MM.1S (cell line): ENCODE data around the gene CD4.

ENCODE experiments used
- DNase-seq: peaks from one replicate; pipeline ENCODE4 v3.0.0-alpha.2; 2015
- H2AFZ ChIP-seq: fragments of 300-600 bp; sonication (generic); 2 replicates; pipeline ENCODE4 v1.6.0; 2016; ENCODE audit warnings: antibody characterized with exemption, low read length
- H3F3A ChIP-seq: fragments of 300-600 bp; sonication (generic); 2 replicates; pipeline ENCODE4 v1.6.1; 2016; ENCODE audit warnings: mild to moderate bottlenecking, antibody characterized with exemption, low read length, moderate library complexity, mixed read lengths; ENCODE audit not compliant: insufficient read depth
- H3K27ac ChIP-seq: fragments of 300-600 bp; sonication (generic); 2 replicates; pipeline ENCODE4 v1.5.1; 2016; ENCODE audit warnings: mild to moderate bottlenecking, low read length
- H3K27me3 ChIP-seq: fragments of 300-600 bp; sonication (generic); replicated peaks from 2 replicates; pipeline ENCODE4 v1.6.0; 2016; ENCODE audit warnings: low read length; ENCODE audit not compliant: insufficient read depth
- H3K36me3 ChIP-seq: fragments of 300-600 bp; sonication (generic); replicated peaks from 2 replicates; pipeline ENCODE4 v1.6.1; 2016; ENCODE audit warnings: mild to moderate bottlenecking, low read length, mixed read lengths; ENCODE audit not compliant: insufficient read depth
- H3K4me1 ChIP-seq: fragments of 300-600 bp; sonication (generic); 2 replicates; pipeline ENCODE4 v1.6.1; 2016; ENCODE audit warnings: low read length, mixed read lengths
- H3K4me2 ChIP-seq: fragments of 300-600 bp; sonication (generic); 2 replicates; pipeline ENCODE4 v1.6.0; 2016; ENCODE audit warnings: low read depth, low read length
- H3K4me3 ChIP-seq: fragments of 300-600 bp; sonication (generic); 2 replicates; pipeline ENCODE4 v1.5.1; 2016; ENCODE audit warnings: low read length, mixed read lengths
- H3K79me2 ChIP-seq: fragments of 300-600 bp; sonication (generic); 2 replicates; pipeline ENCODE4 v1.6.1; 2016; ENCODE audit warnings: mixed run types, low read length, mixed read lengths
- H3K9ac ChIP-seq: fragments of 300-600 bp; sonication (generic); 2 replicates; pipeline ENCODE4 v1.6.1; 2016; ENCODE audit warnings: low read length, mixed read lengths
- H3K9me2 ChIP-seq: fragments of 300-600 bp; sonication (generic); replicated peaks from 2 replicates; pipeline ENCODE4 v1.6.1; 2016; ENCODE audit warnings: mild to moderate bottlenecking, low read length, mixed read lengths; ENCODE audit not compliant: insufficient read depth
- H3K9me3 ChIP-seq: fragments of 300-600 bp; sonication (generic); replicated peaks from 2 replicates; pipeline ENCODE4 v1.6.1; 2016; ENCODE audit warnings: mild to moderate bottlenecking, low read length, mixed read lengths; ENCODE audit not compliant: insufficient read depth
- H4K20me1 ChIP-seq: fragments of 300-600 bp; sonication (generic); 2 replicates; pipeline ENCODE4 v1.6.1; 2016; ENCODE audit warnings: mild to moderate bottlenecking, low read length, moderate library complexity, mixed read lengths; ENCODE audit not compliant: insufficient read depth
- EZH2 ChIP-seq: fragments of 300-600 bp; sonication (generic); optimal IDR thresholded peaks from 2 replicates; pipeline ENCODE3; 2017; ENCODE audit warnings: low read depth, mild to moderate bottlenecking, antibody characterized with exemption, low read length, mixed read lengths
- EZH2phosphoT487 ChIP-seq: fragments of 300-600 bp; sonication (generic); IDR thresholded peaks from 2 replicates; pipeline ENCODE4 v1.6.1; 2018; ENCODE audit warnings: antibody characterized with exemption, low read length
- TF ChIP-seq, protein P1 (sequence below): fragments of 300-600 bp; sonication (generic); IDR thresholded peaks from 2 replicates; pipeline ENCODE4 v1.5.1; 2016; ENCODE audit warnings: antibody characterized with exemption, low read length, mixed read lengths

CD4 gene

DNA sequence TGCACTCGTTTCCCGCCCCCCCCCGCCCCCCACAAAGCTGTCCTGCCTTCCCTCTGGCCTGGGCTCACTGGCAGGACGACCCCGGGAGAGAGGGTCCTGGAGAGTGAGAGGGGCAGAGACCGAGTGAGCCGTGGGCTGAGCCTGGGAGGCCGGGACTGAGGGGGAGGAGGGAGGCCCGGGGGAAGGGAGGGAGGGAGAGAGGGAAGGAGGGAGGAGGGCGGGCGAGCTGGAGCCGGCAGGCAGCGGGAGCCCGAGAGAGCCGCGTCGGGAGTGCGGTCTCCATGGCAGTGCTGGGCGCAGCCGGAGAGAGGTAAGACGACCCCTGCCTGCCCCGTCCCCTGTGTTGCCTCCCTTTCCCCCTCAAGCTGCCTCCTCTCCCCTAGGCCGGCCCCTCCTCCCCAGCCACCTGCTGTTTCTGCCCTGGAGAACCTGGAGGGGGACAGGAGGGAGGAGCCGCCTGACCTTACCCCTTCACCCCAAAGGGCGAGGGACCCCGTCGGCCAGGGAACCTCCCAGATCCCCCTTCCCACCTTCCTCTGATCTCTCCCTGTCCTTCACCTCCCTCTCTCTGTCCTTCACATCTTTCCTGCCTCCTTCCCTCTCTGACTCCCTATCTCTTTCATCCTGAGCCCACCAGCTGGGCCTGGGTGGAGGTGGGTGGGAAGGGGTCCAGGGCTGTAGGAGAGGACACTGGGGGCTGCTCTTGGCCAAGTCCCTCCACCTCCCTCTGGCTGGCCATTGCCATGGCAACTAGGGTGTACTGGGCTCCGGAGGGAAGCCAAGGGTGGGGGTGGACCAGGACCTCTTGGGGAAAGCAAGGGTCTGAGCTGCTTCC, 32.5 kb downstream of the CD4 start, which contains the start of gene GPR162:
Gene GPR162, plus strand, starts transcription at position 231 of the 835 bp plus-strand sequence. CDS start 2,078 bp downstream, outside the sequence.
- H3K4me1 ChIP-seq = no peaks in the 10 kb centered on the region
- H4K20me1 ChIP-seq = no peaks in the 10 kb centered on the region
- TF ChIP-seq, protein P1, sequence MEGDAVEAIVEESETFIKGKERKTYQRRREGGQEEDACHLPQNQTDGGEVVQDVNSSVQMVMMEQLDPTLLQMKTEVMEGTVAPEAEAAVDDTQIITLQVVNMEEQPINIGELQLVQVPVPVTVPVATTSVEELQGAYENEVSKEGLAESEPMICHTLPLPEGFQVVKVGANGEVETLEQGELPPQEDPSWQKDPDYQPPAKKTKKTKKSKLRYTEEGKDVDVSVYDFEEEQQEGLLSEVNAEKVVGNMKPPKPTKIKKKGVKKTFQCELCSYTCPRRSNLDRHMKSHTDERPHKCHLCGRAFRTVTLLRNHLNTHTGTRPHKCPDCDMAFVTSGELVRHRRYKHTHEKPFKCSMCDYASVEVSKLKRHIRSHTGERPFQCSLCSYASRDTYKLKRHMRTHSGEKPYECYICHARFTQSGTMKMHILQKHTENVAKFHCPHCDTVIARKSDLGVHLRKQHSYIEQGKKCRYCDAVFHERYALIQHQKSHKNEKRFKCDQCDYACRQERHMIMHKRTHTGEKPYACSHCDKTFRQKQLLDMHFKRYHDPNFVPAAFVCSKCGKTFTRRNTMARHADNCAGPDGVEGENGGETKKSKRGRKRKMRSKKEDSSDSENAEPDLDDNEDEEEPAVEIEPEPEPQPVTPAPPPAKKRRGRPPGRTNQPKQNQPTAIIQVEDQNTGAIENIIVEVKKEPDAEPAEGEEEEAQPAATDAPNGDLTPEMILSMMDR = no peak
- TF ChIP-seq EZH2phosphoT487 = no peak
- TF ChIP-seq EZH2 = no peak
- no peak within 1 kb of the TSS for H3K4me3 ChIP-seq
- no peaks in the 10 kb centered on the region for H3F3A ChIP-seq
- H3K9ac ChIP-seq = no peak within 1 kb of the TSS
- no peak within 1 kb of the TSS for H3K27ac ChIP-seq
- no peak within 1 kb of the TSS for H2AFZ ChIP-seq
- H3K36me3 ChIP-seq = no peaks in the 10 kb centered on the region
- peaks cover 73% of the 10 kb centered on the region for H3K27me3 ChIP-seq
- H3K4me2 ChIP-seq = no peak within 1 kb of the TSS
- H3K9me2 ChIP-seq = no peaks in the 10 kb centered on the region
- no peaks in the 10 kb centered on the region for H3K79me2 ChIP-seq
- H3K9me3 ChIP-seq = no peaks in the 10 kb centered on the region
- DNase-seq = no peak

DNA sequence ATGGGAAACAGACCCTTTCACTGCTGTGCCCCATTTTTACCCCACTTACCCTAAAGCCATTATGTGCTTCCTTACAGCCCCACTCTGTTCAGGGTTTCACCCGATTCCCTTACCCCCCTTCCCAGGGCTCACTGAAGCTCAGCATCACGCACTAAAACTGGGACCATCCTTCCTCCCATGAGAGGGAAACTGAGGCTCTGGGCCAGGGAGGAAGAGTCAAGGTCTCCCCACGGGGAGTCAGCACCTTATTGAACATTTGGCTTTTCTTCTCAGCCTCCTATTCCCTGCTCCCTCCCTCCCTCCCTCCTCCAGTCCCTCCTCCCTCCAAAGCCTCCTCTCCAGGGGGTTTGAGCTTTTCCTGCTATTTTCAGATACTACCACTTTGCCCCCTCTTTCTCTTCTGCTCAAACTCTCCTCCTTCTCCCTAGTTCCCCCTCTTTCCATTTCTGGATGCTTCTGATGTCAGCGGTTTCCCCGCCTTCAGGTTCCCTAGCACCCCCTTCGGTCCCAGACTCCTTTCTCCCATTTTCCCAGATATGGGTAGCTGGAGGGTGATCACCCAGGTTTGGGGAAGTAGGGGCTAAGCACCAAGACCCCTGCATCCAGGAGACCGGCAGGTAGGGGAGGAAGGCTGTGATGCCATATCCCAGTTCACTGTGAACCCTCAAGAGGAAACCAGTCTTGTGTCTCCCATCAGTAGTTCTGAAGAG, 33.3 kb downstream of the CD4 start:
- Histone ChIP-seq H3K27ac (no peak overlapping the region), H3K4me2 (no peak overlapping the region)

DNA sequence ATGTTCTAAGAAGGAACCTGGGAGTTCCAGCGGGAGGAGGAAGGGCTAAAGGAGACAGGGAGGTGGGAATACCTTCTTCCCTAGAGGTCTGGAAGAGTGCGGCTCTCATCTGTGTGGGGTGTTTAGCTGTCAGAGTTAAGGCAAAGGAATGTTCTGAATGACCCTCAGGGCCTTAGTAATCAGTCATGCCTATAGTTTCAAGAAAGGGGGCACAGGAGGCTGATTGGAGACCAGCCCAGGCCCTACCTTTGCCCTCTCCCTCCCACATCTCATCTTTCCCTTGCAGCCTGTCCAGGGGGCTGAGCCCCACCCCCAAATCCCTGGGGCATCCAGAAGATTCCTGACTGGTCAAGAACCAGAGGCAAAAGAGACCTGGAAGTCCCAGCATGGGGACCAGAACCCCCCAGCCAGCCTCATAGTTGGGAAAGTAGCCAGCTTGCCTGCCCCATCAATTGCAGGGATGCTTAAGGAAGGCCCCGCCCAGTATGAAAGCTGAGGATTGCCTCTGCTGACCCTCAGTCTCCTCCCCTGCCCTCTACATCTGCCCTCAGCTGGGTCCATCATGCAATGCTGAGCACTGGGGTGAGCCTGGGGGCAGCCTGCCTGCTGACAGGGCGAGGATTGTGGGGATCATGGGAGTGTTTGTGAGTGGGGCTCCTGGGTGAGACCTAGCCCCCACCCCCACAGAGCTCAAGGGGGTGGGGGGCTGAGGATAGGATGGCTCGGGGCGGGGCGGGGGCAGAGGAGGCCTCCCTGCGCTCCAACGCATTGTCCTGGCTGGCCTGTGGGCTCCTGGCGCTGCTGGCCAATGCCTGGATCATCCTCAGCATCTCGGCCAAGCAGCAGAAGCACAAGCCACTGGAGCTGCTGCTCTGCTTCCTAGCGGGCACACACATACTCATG, 34.1 kb downstream of the CD4 start:
- H3K4me2 ChIP-seq = no peak overlapping the region
- no peaks in the 10 kb centered on the region for H3K79me2 ChIP-seq
- H3F3A ChIP-seq = no peaks in the 10 kb centered on the region
- no peak overlapping the region for H3K4me3 ChIP-seq
- peaks cover 88% of the 10 kb centered on the region for H3K27me3 ChIP-seq
- no peak overlapping the region for H3K27ac ChIP-seq
- peaks cover 4% of the 10 kb centered on the region; the same call in 1 of the 2 replicates for H3K4me1 ChIP-seq
- H3K9me3 ChIP-seq = no peaks in the 10 kb centered on the region
- no peak overlapping the region for H3K9ac ChIP-seq
- H3K9me2 ChIP-seq = no peaks in the 10 kb centered on the region
- DNase-seq = no peak
- H4K20me1 ChIP-seq = no peaks in the 10 kb centered on the region
- H3K36me3 ChIP-seq = no peaks in the 10 kb centered on the region
- no peak overlapping the region for H2AFZ ChIP-seq
- TF ChIP-seq, protein P1 = no peak
- no peak for TF ChIP-seq EZH2phosphoT487
- TF ChIP-seq EZH2 = no peak

More for the DNA sequence above, 33.3 kb downstream of the CD4 start:
- no peaks in the 10 kb centered on the region for H4K20me1 ChIP-seq
- TF ChIP-seq, protein P1 = no peak
- TF ChIP-seq EZH2phosphoT487 (no peak), EZH2 (no peak)
- H3K4me3 ChIP-seq = no peak overlapping the region
- no peaks in the 10 kb centered on the region for H3K9me3 ChIP-seq
- H3K9me2 ChIP-seq = no peaks in the 10 kb centered on the region
- H3K27me3 ChIP-seq = peaks cover 81% of the 10 kb centered on the region
- no peak for DNase-seq
- no peaks in the 10 kb centered on the region for H3K36me3 ChIP-seq
- peaks cover 4% of the 10 kb centered on the region; the same call in 1 of the 2 replicates for H3K4me1 ChIP-seq
- H2AFZ ChIP-seq = no peak overlapping the region
- no peaks in the 10 kb centered on the region for H3K79me2 ChIP-seq
- no peak overlapping the region for H3K9ac ChIP-seq
- H3F3A ChIP-seq = no peaks in the 10 kb centered on the region
